Hepatocyte (in vitro differentiated cells): ENCODE data around the gene ADAP1.

Experiments
- EZH2 ChIP-seq: fragments of 200-600 bp; sonication (generic); IDR thresholded peaks from 2 replicates; pipeline ENCODE4 v1.6.1; 2016; ENCODE audit warnings: antibody characterized with exemption, mild to moderate bottlenecking, borderline replicate concordance
- EZH2phosphoT487 ChIP-seq: fragments of 200-600 bp; sonication (generic); IDR thresholded peaks from one replicate; pipeline ENCODE4 v1.6.1; 2018; ENCODE audit warnings: antibody characterized with exemption, mild to moderate bottlenecking, low read depth, moderate library complexity; ENCODE audit not compliant: unreplicated experiment, severe bottlenecking
- TF ChIP-seq, protein P1 (sequence below): fragments of 200-600 bp; sonication (generic); IDR thresholded peaks from 2 replicates; pipeline ENCODE4 v1.5.1; 2016; ENCODE audit warnings: antibody characterized with exemption, mild to moderate bottlenecking; ENCODE audit not compliant: poor library complexity

DNA sequence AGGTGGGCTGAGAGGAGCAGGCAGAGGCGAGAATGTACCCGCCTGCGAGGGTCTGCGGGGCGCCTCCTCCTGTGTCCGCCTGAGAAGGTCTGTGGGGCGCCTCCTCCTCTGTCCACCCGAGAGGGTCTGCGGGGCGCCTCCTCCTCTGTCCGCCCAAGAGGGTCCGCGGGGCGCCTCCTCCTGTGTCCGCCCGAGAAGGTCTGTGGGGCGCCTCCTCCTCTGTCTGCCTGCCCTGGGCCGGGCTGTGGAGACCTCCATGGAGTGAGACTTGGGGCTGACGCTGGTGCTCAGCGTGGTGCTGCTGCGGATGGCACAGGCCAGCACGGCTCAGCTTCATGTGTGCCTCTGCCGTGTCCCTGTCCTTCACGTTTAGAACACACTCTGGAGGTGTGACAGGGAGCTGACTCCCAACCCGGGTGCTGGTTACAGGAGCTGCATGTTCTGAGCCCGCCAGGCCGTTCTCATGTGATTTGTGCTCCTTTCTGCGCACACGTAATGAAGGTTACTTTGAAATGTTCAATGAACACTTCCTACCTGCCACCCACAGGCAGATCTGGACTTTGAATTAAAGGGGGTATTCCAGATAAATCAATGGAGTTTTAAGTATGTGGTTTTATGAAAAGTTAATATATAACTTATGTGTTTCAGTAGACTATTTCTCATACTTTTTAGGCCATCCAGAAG is 98.7 kb downstream of the ADAP1 start:
- TF ChIP-seq, protein P1, sequence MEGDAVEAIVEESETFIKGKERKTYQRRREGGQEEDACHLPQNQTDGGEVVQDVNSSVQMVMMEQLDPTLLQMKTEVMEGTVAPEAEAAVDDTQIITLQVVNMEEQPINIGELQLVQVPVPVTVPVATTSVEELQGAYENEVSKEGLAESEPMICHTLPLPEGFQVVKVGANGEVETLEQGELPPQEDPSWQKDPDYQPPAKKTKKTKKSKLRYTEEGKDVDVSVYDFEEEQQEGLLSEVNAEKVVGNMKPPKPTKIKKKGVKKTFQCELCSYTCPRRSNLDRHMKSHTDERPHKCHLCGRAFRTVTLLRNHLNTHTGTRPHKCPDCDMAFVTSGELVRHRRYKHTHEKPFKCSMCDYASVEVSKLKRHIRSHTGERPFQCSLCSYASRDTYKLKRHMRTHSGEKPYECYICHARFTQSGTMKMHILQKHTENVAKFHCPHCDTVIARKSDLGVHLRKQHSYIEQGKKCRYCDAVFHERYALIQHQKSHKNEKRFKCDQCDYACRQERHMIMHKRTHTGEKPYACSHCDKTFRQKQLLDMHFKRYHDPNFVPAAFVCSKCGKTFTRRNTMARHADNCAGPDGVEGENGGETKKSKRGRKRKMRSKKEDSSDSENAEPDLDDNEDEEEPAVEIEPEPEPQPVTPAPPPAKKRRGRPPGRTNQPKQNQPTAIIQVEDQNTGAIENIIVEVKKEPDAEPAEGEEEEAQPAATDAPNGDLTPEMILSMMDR: no peak
- TF ChIP-seq EZH2phosphoT487: no peak
- TF ChIP-seq EZH2: no peak
